K562 (cell line): Measurements from ENCODE around the gene AKT2. TPM values are rescaled to one million over a fixed set of nuclear protein-coding genes. Genes with fewer than 3 reads are reported as not detected.

Experiments used
- ATAC-seq: fragments of 200-7000 bp; cut with Tn5 transposase; 3 replicates; pipeline ENCODE4 v1.9.1; 2020; ENCODE audit warnings: moderate library complexity
- BruUV-seq: library from RNA; stranded (reverse); fragments of 400-500 nt; replicated peaks from 2 replicates; lab custom pipeline; 2021; lab: Mats Ljungman, UMichigan
- CTCF ChIA-PET: fragments of 300-600 bp; formaldehyde crosslinking; extraction: SDS; loops from one replicate; lab custom pipeline; 2021; ENCODE audit warnings: low intra/inter-chr PET ratio; lab: Yijun Ruan, JAX
- POLR2A ChIA-PET: fragments of 300-600, 350-650 bp; sonication (Branson Sonifier 250); formaldehyde crosslinking; extraction: SDS; loops from one replicate; lab custom pipeline; 2021; ENCODE audit warnings: antibody characterized with exemption, inconsistent platforms; lab: Yijun Ruan, JAX
- DNase-seq, 4 experiments: peaks; one replicate each; pipeline versions ENCODE4 v3.0.0 to v3.0.0-alpha.2; 2011 to 2018; ENCODE audit warnings: low spot score in 3 of 4, mixed read lengths in 3 of 4; ENCODE audit errors: extremely low read depth in 1 of 4
- FAIRE-seq: peaks from 2 replicates; lab custom pipeline; 2011; peaks lifted over from hg19 to GRCh38; lab: Jason Lieb, UNC
- H2AFZ ChIP-seq: 2 replicates; pipeline ENCODE4 v1.6.0; 2011; ENCODE audit warnings: low read depth, low read length, control low read depth, inconsistent platforms
- H3K27ac ChIP-seq: fragments of 200-600 bp; 3 replicates; pipeline ENCODE4 v1.8.0; 2011; ENCODE audit warnings: low read depth, mild to moderate bottlenecking, control low read depth, inconsistent platforms, low read length, moderate library complexity, mixed read lengths; ENCODE audit errors: extremely low read depth
- H3K27me3 ChIP-seq, 2 experiments: fragments of 300-600 bp in 1 of 2; 2 replicates in 1 of 2; 3 replicates in 1 of 2; pipeline versions ENCODE4 v1.6.0 to v1.8.0; 2011; ENCODE audit warnings: inconsistent platforms in 2 of 2, low read length in 2 of 2, mild to moderate bottlenecking in 1 of 2, mixed read lengths in 1 of 2, moderate library complexity in 1 of 2; ENCODE audit not compliant: control insufficient read depth in 2 of 2, insufficient read depth in 2 of 2
- H3K36me3 ChIP-seq: fragments of 300-600 bp; 3 replicates; pipeline ENCODE4 v1.8.0; 2011; ENCODE audit warnings: mild to moderate bottlenecking, low read length, inconsistent platforms; ENCODE audit not compliant: control insufficient read depth, insufficient read depth
- H3K4me1 ChIP-seq, 2 experiments: fragments of 200-600 bp in 1 of 2; replicated peaks in 1 of 2; 2 replicates in 1 of 2; 3 replicates in 1 of 2; pipeline versions ENCODE4 v1.5.1 to v1.8.0; 2011; ENCODE audit warnings: inconsistent platforms in 2 of 2, low read length in 2 of 2, mild to moderate bottlenecking in 1 of 2, mixed read lengths in 1 of 2, moderate library complexity in 1 of 2; ENCODE audit not compliant: control insufficient read depth in 2 of 2, insufficient read depth in 2 of 2
- H3K4me2 ChIP-seq: 2 replicates; pipeline ENCODE4 v1.6.1; 2011; ENCODE audit warnings: low read length, control low read depth, inconsistent platforms, mixed read lengths; ENCODE audit not compliant: insufficient read depth
- H3K4me3 ChIP-seq: fragments of 200-600 bp; sonication (generic), shearing (Covaris generic); 2 replicates; pipeline ENCODE4 v1.5.1; 2016; ENCODE audit warnings: control low read depth, inconsistent platforms
- H3K79me2 ChIP-seq: fragments of 200-600 bp; 3 replicates; pipeline ENCODE4 v1.8.0; 2011; ENCODE audit warnings: low read length, inconsistent platforms; ENCODE audit not compliant: control insufficient read depth, insufficient read depth
- H3K9ac ChIP-seq, 2 experiments: 2 replicates each; pipeline versions ENCODE4 v1.6.0 to v1.6.1; 2011; ENCODE audit warnings: low read depth in 2 of 2, low read length in 2 of 2, control low read depth in 1 of 2, inconsistent platforms in 1 of 2, mild to moderate bottlenecking in 1 of 2, mixed read lengths in 1 of 2; ENCODE audit not compliant: insufficient read depth in 1 of 2
- H3K9me1 ChIP-seq: one replicate; pipeline ENCODE4 v1.6.0; 2011; ENCODE audit warnings: inconsistent platforms, mild to moderate bottlenecking, low read length, moderate library complexity; ENCODE audit not compliant: control insufficient read depth, insufficient read depth
- H3K9me3 ChIP-seq: replicated peaks from 2 replicates; pipeline ENCODE4 v1.5.1; 2011; ENCODE audit warnings: low read depth, low read length, inconsistent platforms; ENCODE audit not compliant: control insufficient read depth, insufficient read depth
- H4K20me1 ChIP-seq: replicated peaks from 2 replicates; pipeline ENCODE4 v1.6.1; 2011; ENCODE audit warnings: low read length, inconsistent platforms, mixed read lengths; ENCODE audit not compliant: control insufficient read depth, insufficient read depth
- ARID1B ChIP-seq: fragments of 450-650 bp; IDR thresholded peaks from 2 replicates; pipeline ENCODE4 v1.6.1; 2016; ENCODE audit warnings: antibody characterized with exemption, mild to moderate bottlenecking, inconsistent platforms
- E2F3 ChIP-seq: fragments of 250-450 bp; sonication (Bioruptor Pico); IDR thresholded peaks from 2 replicates; pipeline ENCODE4 v1.4.0; 2020; ENCODE audit warnings: mild to moderate bottlenecking
- HDAC3 ChIP-seq: fragments of 450-650 bp; IDR thresholded peaks from 2 replicates; pipeline ENCODE4 v1.6.1; 2018; ENCODE audit warnings: borderline replicate concordance, mild to moderate bottlenecking, moderate library complexity; ENCODE audit not compliant: partially characterized antibody
- KLF1 ChIP-seq: fragments of 450-650 bp; IDR thresholded peaks from 2 replicates; pipeline ENCODE4 v1.6.1; 2016; ENCODE audit warnings: missing genetic modification characterization, missing compliant biosample characterization
- L3MBTL2 ChIP-seq: fragments of 450-650 bp; IDR thresholded peaks from 2 replicates; pipeline ENCODE4 v1.6.1; 2016; ENCODE audit warnings: mild to moderate bottlenecking, moderate library complexity
- LCOR ChIP-seq: sonication (generic); formaldehyde crosslinking; IDR thresholded peaks from 2 replicates; pipeline ENCODE4 v1.8.0; 2022; ENCODE audit warnings: mild to moderate bottlenecking, missing genetic modification reagents
- RBM14 ChIP-seq: fragments of 200-400 bp; formaldehyde crosslinking; IDR thresholded peaks from 2 replicates; pipeline ENCODE4 v1.6.1; 2018; ENCODE audit warnings: low read depth, mild to moderate bottlenecking, low read length, moderate library complexity, borderline replicate concordance; ENCODE audit not compliant: insufficient read depth
- RNF2 ChIP-seq: sonication (generic); IDR thresholded peaks from 2 replicates; pipeline ENCODE4 v1.6.1; 2016
- SAP30 ChIP-seq: fragments of 200-600 bp; sonication (generic); IDR thresholded peaks from 2 replicates; pipeline ENCODE4 v1.6.1; 2012; ENCODE audit warnings: borderline replicate concordance, low read depth, mild to moderate bottlenecking, moderate library complexity, low read length, control low read depth, inconsistent platforms; ENCODE audit not compliant: insufficient read depth, poor library complexity, severe bottlenecking
- ZBTB7A ChIP-seq: IDR thresholded peaks from 2 replicates; pipeline ENCODE4 v1.6.1; 2011; ENCODE audit warnings: low read depth, mild to moderate bottlenecking, low read length, moderate library complexity, borderline replicate concordance; ENCODE audit not compliant: control insufficient read depth
- ZNF57 ChIP-seq: fragments of 450-650 bp; formaldehyde crosslinking; IDR thresholded peaks from 2 replicates; pipeline ENCODE4 v1.4.0; 2020; ENCODE audit warnings: mild to moderate bottlenecking, moderate library complexity
- WGBS: fragments of 100-300 bp; shearing (Covaris generic); methylation state at CpG from one replicate; pipeline ENCODE4 v1.1.6; 2016; ENCODE audit warnings: low coverage, mixed read lengths; ENCODE audit not compliant: insufficient coverage; ENCODE audit errors: missing lambda C conversion rate; 5-methylcytosine and 5-hydroxymethylcytosine counted together
- in situ Hi-C: fragments of 300-500 bp; cut with MboI; formaldehyde crosslinking; loops from 4 replicates; pipeline ENCODE4 v1.15.0; 2018; ENCODE audit warnings: inconsistent platforms, mixed read lengths
- intact Hi-C: fragments of 100-400 bp; cut with micrococcal nuclease; formaldehyde crosslinking; loops from 2 replicates; pipeline ENCODE4 v1.14.2; 2022
- polyA plus RNA-seq, 8 experiments: library from polyadenylated mRNA; depleted of rRNA in 4 of 8; stranded (reverse) in 5 of 8; unstranded in 3 of 8; fragments of >200 nt; fragmentation: Nextera tagmentation in 2 of 8; fragmentation: Illumina TruSeq in 1 of 8; extraction: Ambion mirVana in 2 of 8; extraction: Trizol in 1 of 8; gene quantifications; 2 replicates each; pipeline versions ENCODE4 v1.2.1 to v1.2.3, GENCODE V29; 2011 to 2014; ENCODE audit warnings: inconsistent platforms in 1 of 8, missing spikeins in 1 of 8
- total RNA-seq, 7 experiments: library from RNA; depleted of rRNA in 6 of 7; stranded (reverse); fragments of >200 nt in 6 of 7; fragmentation: Illumina TruSeq in 2 of 7; extraction: Trizol in 2 of 7; gene quantifications; 2 replicates each; pipeline versions ENCODE4 v1.2.1 to v1.2.3, GENCODE V29; 2011 to 2021; ENCODE audit warnings: low replicate concordance in 1 of 7
- TF ChIP-seq, protein P1 (sequence below): IDR thresholded peaks from 2 replicates; pipeline ENCODE4 v1.6.1; 2011; ENCODE audit warnings: borderline replicate concordance, low read depth, mild to moderate bottlenecking, moderate library complexity, low read length; ENCODE audit not compliant: insufficient read depth, poor library complexity, severe bottlenecking
- TF ChIP-seq, protein P2 (sequence below), 3 experiments: fragments of 200-800 bp in 1 of 3; fragments of 250-450 bp in 1 of 3; fragments of 450-650 bp in 1 of 3; sonication (Bioruptor Pico) in 1 of 3; sonication (Bioruptor generic) in 1 of 3; formaldehyde crosslinking in 1 of 3; IDR thresholded peaks; 2 replicates each; pipeline versions ENCODE4 v1.6.1 to v1.8.0; 2016 to 2022; ENCODE audit warnings: mild to moderate bottlenecking in 2 of 3, missing genetic modification characterization in 2 of 3, missing compliant biosample characterization in 1 of 3, moderate library complexity in 1 of 3

Gene AKT2
- total and polyA plus RNA-seq, 9 of the 15 experiments (the other 6 are each of a cell fraction or from before 2014, with no cell fraction given), result 1.1 to 132 (median 67.7) TPM

DNA sequence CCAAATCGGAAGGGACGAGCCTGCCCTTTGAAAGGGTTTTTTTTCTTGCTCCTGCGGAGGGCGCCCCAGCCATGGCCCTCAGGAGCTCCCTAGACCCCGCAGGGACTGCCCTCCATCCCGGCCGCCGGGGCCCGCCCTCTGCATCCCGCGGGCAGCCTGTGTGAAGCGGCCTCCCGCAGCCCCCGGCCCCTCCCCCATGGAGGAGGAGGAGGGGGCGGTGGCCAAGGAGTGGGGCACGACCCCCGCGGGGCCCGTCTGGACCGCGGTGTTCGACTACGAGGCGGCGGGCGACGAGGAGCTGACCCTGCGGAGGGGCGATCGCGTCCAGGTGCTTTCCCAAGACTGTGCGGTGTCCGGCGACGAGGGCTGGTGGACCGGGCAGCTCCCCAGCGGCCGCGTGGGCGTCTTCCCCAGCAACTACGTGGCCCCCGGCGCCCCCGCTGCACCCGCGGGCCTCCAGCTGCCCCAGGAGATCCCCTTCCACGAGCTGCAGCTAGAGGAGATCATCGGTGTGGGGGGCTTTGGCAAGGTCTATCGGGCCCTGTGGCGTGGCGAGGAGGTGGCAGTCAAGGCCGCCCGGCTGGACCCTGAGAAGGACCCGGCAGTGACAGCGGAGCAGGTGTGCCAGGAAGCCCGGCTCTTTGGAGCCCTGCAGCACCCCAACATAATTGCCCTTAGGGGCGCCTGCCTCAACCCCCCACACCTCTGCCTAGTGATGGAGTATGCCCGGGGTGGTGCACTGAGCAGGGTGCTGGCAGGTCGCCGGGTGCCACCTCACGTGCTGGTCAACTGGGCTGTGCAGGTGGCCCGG lies 93.1 kb downstream of the AKT2 start:
- DNase-seq, result peak; percentile 66 to 87 (median 76)
- POLR2A ChIA-PET, result interaction anchor here (0.6 to 1.0 kb wide), 3 partner anchors 12 to 57 kb away, joined by 3 read pairs; no protein-coding TSS in a partner anchor
- H2AFZ ChIP-seq, result peak overlapping the region; percentile 70
- TF ChIP-seq L3MBTL2 (0 out of 2 replicates have a peak, but pooled peaks have one; percentile 23), SAP30 (no peak), KLF1 (tag) (no peak), E2F3 (CRISPR knock-in tag) (no peak), RBM14 (0 out of 2 replicates have a peak, but pooled peaks have one; percentile 34), LCOR (CRISPR knock-in tag) (0 out of 2 replicates have a peak, but pooled peaks have one; percentile 36), ZNF57 (CRISPR knock-in tag) (no peak), ARID1B (no peak), HDAC3 (no peak), RNF2 (no peak), ZBTB7A (peak; percentile 83; the same call in 1 of the 2 replicates)
- TF ChIP-seq, protein P1, sequence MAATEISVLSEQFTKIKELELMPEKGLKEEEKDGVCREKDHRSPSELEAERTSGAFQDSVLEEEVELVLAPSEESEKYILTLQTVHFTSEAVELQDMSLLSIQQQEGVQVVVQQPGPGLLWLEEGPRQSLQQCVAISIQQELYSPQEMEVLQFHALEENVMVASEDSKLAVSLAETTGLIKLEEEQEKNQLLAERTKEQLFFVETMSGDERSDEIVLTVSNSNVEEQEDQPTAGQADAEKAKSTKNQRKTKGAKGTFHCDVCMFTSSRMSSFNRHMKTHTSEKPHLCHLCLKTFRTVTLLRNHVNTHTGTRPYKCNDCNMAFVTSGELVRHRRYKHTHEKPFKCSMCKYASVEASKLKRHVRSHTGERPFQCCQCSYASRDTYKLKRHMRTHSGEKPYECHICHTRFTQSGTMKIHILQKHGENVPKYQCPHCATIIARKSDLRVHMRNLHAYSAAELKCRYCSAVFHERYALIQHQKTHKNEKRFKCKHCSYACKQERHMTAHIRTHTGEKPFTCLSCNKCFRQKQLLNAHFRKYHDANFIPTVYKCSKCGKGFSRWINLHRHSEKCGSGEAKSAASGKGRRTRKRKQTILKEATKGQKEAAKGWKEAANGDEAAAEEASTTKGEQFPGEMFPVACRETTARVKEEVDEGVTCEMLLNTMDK, result peak; percentile 50
- TF ChIP-seq, protein P2, sequence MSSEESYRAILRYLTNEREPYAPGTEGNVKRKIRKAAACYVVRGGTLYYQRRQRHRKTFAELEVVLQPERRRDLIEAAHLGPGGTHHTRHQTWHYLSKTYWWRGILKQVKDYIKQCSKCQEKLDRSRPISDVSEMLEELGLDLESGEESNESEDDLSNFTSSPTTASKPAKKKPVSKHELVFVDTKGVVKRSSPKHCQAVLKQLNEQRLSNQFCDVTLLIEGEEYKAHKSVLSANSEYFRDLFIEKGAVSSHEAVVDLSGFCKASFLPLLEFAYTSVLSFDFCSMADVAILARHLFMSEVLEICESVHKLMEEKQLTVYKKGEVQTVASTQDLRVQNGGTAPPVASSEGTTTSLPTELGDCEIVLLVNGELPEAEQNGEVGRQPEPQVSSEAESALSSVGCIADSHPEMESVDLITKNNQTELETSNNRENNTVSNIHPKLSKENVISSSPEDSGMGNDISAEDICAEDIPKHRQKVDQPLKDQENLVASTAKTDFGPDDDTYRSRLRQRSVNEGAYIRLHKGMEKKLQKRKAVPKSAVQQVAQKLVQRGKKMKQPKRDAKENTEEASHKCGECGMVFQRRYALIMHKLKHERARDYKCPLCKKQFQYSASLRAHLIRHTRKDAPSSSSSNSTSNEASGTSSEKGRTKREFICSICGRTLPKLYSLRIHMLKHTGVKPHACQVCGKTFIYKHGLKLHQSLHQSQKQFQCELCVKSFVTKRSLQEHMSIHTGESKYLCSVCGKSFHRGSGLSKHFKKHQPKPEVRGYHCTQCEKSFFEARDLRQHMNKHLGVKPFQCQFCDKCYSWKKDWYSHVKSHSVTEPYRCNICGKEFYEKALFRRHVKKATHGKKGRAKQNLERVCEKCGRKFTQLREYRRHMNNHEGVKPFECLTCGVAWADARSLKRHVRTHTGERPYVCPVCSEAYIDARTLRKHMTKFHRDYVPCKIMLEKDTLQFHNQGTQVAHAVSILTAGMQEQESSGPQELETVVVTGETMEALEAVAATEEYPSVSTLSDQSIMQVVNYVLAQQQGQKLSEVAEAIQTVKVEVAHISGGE (CRISPR knock-in tag; IDR thresholded peaks at IDR 0.05), result no peak

More for the DNA sequence above, 93.1 kb downstream of the AKT2 start:
- intact Hi-C loops (loop anchor here (2.0 kb wide), 1 partner anchor 25 kb away; no protein-coding TSS in a partner anchor), in situ Hi-C loops (no loop called here)
- H3K9ac ChIP-seq, result peak overlapping the region; percentile 33 to 96
- CTCF ChIA-PET, result interaction anchor here (1.9 kb wide), 1 partner anchor 30 kb away, joined by 6 read pairs; no protein-coding TSS in a partner anchor
- H3K27ac ChIP-seq, result no peak overlapping the region
- WGBS, result 34% methylated on average over 41 of the region's 62 CpGs
- H3K27me3 ChIP-seq, result no peaks in the 10 kb centered on the region
- H4K20me1 ChIP-seq, result no peaks in the 10 kb centered on the region
- H3K9me1 ChIP-seq, result no peaks in the 10 kb centered on the region
- H3K36me3 ChIP-seq, result no peaks in the 10 kb centered on the region
- no peaks in the 10 kb centered on the region for H3K79me2 ChIP-seq
- BruUV-seq, result no TSS peak
- FAIRE-seq (no peak), ATAC-seq (peak; percentile 81)
- H3K4me1 ChIP-seq, result peaks cover 0 to 21% of the 10 kb centered on the region in 2 experiments; a peak in 4 of 5 replicates
- no peaks in the 10 kb centered on the region for H3K9me3 ChIP-seq
- H3K4me3 ChIP-seq, result peak overlapping the region; percentile 100
- peak overlapping the region; percentile 93 for H3K4me2 ChIP-seq
